ENCODE data around the gene RTL1.

Gene RTL1

DNA sequence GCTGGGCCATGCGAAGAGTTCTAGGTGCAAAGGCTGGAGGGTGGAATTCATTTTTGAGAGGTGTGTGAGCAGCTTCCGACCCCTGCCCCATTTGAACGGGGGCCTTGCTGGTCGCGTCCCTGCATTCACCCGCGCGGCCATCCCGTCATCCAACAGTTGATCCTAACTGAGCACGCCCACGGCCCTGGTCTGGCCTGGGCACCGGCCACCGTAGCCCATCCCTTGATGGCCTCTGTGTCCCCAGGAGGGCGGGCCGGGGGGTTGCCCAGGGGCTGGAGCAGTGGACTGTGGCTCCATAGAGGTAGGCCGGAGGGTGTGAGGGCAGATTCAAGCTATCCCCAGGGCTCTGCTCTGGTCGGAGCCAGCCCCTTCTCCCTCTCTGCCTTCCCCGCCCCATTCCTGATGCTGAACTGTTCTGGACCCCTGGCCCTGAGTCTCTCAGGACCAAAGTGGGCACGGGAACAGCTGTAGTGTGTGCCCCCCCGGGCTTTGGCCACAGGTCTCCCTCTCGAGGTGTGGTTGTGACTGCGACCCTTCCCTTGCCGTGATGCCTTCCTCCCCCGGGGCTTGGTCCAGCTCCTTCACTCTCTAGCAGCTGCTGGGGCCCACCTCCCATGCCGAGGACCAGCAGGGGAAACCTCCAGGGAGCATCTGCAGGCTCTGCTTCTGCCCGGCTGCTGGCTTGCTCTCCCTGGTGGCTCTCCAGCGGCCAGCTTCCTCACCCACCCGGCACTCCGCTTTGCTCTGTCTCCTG is 68.6 kb downstream of the RTL1 start:
- no peak for DNase-seq (ENCODE audit: low read depth)

DNA sequence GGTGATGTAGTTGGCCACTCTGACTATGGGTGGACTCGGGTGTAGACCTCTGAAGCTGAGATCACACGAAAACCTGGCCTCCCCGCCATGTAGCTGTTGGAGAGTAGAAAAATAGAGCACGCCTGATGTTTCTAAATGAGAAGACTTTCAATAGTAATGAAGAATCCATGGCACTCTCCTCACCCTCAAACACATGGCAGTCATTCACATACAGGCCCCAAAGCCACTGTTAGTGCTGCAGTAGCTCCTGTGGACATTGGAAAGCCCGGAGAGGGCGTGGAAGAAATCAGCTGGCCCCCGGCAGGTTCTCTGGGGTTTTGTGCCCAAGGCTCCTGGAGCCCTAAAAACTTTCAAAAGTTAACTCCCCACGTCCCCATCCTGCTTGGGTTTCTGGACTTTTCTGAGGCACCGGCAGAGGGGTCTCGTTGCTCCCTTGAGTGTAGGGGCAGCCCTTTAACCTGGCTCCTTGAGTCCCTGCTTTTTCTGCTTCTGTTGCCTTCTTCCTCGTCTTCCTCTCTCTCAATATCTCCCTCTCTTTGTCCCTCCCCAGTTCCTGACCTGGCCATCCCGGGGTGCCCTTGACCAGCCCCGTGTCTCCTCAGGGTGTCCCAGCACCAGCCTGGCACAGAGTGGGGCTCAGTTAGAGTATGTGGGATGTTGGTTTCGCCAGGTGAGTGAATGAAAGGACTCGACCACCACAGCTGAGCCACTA is 69.3 kb downstream of the RTL1 start:
- no peak for DNase-seq (ENCODE audit: low read depth)

DNA sequence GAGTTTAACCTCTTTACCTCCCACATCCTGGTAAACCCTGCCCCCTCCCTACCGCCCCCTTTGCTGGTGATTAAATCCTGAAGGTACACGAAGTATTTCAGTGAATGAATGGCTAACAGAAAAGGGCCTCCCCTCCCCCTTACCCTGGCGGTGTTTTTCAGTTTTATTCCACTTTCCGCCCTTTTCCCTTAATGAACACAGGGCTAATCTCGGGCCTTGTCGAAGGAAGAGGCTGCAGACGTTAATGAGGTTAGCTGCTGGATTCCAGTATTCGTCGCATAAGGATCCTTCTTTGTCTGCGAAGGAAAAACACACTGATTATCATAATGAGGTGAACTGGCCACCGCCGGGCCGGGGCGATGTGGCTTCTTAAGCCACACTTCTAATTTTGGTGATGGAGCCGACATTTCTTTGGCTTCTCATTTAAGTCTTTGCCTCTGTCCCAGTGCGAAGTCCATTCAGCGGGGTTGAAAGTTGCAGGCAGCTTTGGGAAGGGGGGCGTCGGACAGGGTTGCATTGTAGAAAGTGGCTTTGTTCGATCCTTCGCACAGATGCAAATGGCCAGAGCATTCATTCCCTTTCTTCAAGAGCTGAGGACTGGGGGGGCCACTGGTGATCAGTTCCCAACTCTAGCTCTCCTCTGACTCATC is 71.1 kb downstream of the RTL1 start:
- no peak for DNase-seq (ENCODE audit: low read depth)

DNA sequence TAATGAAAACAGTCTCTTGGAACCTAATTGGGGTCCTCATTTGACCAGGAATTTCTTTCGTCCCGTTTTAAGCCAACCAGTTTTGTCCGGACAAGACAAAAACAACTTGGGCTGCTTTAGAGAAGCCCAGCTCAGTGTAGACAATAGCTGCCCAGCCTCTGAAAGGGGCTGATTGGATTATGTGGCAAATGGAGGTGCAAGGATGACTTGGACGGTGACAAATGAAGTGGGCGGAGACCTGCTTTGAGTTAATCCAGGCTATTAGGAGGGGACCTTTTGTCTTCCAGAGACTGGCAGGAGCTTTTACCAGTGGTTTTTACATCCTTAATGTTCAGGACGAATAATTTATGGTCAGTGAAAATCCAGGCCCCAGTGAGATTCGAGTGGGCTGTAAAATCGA is 72.8 kb downstream of the RTL1 start:
- DNase-seq (ENCODE audit: low read depth): no peak
